GM12878 (cell line): ENCODE results near the gene SAMHD1. TPM values are rescaled to one million over a fixed set of nuclear protein-coding genes. Genes with fewer than 3 reads are reported as not detected.
A peak's percentile ranks its signal among the peaks of the same experiment; 100 is the strongest.

Experiments used
- ATAC-seq: fragments of 200-7000 bp; cut with Tn5 transposase; 3 replicates; pipeline ENCODE4 v1.9.1; 2020; ENCODE audit warnings: mild to moderate bottlenecking, moderate library complexity
- BruUV-seq: library from RNA; stranded (reverse); fragments of 400-500 nt; replicated peaks from 2 replicates; lab custom pipeline; 2021; lab: Mats Ljungman, UMichigan
- CTCF ChIA-PET: fragments of 300-600 bp; sonication (Branson Sonifier 250); formaldehyde crosslinking; extraction: SDS; loops from one replicate; lab custom pipeline; 2021; ENCODE audit warnings: inconsistent platforms; lab: Yijun Ruan, JAX
- POLR2A ChIA-PET: fragments of 350-600 bp; formaldehyde crosslinking; extraction: SDS; loops from one replicate; lab custom pipeline; 2021; ENCODE audit warnings: inconsistent platforms; lab: Charles Lee
- RAD21 ChIA-PET: fragments of 300-600 bp; sonication (Branson Sonifier 250); formaldehyde crosslinking; loops from one replicate; lab custom pipeline; 2023; ENCODE audit warnings: antibody characterized with exemption; ENCODE audit not compliant: unreplicated experiment; lab: Charles Lee
- SMC1A ChIA-PET: fragments of 300-600 bp; sonication (Branson Sonifier 250); formaldehyde crosslinking; loops from one replicate; lab custom pipeline; 2023; ENCODE audit not compliant: unreplicated experiment, uncharacterized antibody; lab: Charles Lee
- DNase-seq: peaks from one replicate; pipeline ENCODE4 v3.0.0-alpha.2; 2011; ENCODE audit warnings: low read depth, low spot score
- FAIRE-seq: peaks from 3 replicates; lab custom pipeline; 2011; peaks lifted over from hg19 to GRCh38; lab: Jason Lieb, UNC
- H2AFZ ChIP-seq: 2 replicates; pipeline ENCODE4 v1.6.0; 2011; ENCODE audit warnings: low read depth, low read length, control low read depth; ENCODE audit not compliant: control insufficient read depth
- H3K27ac ChIP-seq: 2 replicates; pipeline ENCODE4 v1.5.1; 2011; ENCODE audit warnings: control low read depth; ENCODE audit not compliant: control insufficient read depth, insufficient read depth
- H3K27me3 ChIP-seq, 2 experiments: replicated peaks in 1 of 2; 2 replicates each; pipeline versions ENCODE4 v1.6.0 to v1.6.1; 2011; ENCODE audit warnings: low read length in 1 of 2; ENCODE audit not compliant: control insufficient read depth in 2 of 2, insufficient read depth in 2 of 2
- H3K36me3 ChIP-seq, 2 experiments: 2 replicates each; pipeline ENCODE4 v1.5.1; 2011; ENCODE audit warnings: low read length in 1 of 2; ENCODE audit not compliant: control insufficient read depth in 2 of 2, insufficient read depth in 2 of 2
- H3K4me1 ChIP-seq: 2 replicates; pipeline ENCODE4 v1.6.1; 2011; ENCODE audit warnings: mild to moderate bottlenecking, low read length, moderate library complexity, mixed read lengths; ENCODE audit not compliant: control insufficient read depth, insufficient read depth
- H3K4me2 ChIP-seq: 2 replicates; pipeline ENCODE4 v1.6.0; 2011; ENCODE audit warnings: control low read depth; ENCODE audit not compliant: control insufficient read depth, insufficient read depth
- H3K4me3 ChIP-seq: fragments of 200-600 bp; sonication (generic); 2 replicates; pipeline ENCODE4 v1.5.1; 2016
- H3K79me2 ChIP-seq: 2 replicates; pipeline ENCODE4 v1.6.0; 2011; ENCODE audit warnings: low read length; ENCODE audit not compliant: control insufficient read depth, insufficient read depth
- H3K9ac ChIP-seq: 2 replicates; pipeline ENCODE4 v1.8.0; 2011; ENCODE audit warnings: low read length, control low read depth, mixed read lengths; ENCODE audit not compliant: control insufficient read depth, insufficient read depth
- H3K9me3 ChIP-seq: replicated peaks from 3 replicates; pipeline ENCODE4 v1.5.1; 2011; ENCODE audit warnings: mild to moderate bottlenecking, low read length; ENCODE audit not compliant: control insufficient read depth, insufficient read depth
- H4K20me1 ChIP-seq: 2 replicates; pipeline ENCODE4 v1.6.0; 2011; ENCODE audit not compliant: control insufficient read depth, insufficient read depth
- CBX5 ChIP-seq: sonication (generic); IDR thresholded peaks from 2 replicates; pipeline ENCODE4 v1.6.1; 2016; ENCODE audit warnings: low read depth, moderate library complexity, mild to moderate bottlenecking, inconsistent platforms
- IKZF1 ChIP-seq: fragments of 450-650 bp; conservative IDR thresholded peaks from 2 replicates; pipeline ENCODE4 v1.6.1; 2017; ENCODE audit warnings: antibody characterized with exemption, mild to moderate bottlenecking
- NFYA ChIP-seq: IDR thresholded peaks from 2 replicates; pipeline ENCODE4 v1.6.1; 2011; ENCODE audit warnings: low read depth, mild to moderate bottlenecking, low read length, improper control_type of control experiment, borderline replicate concordance
- RCOR1 ChIP-seq: conservative IDR thresholded peaks from 2 replicates; pipeline ENCODE4 v1.6.1; 2012; ENCODE audit warnings: low read depth, low read length, improper control_type of control experiment
- SMC3 ChIP-seq: IDR thresholded peaks from 2 replicates; pipeline ENCODE4 v1.6.1; 2011; ENCODE audit warnings: low read length, improper control_type of control experiment, borderline replicate concordance
- SPI1 ChIP-seq: IDR thresholded peaks from 2 replicates; pipeline ENCODE4 v1.6.1; 2011; ENCODE audit warnings: low read depth, mild to moderate bottlenecking, low read length, moderate library complexity, borderline replicate concordance; ENCODE audit not compliant: insufficient read depth
- SREBF2 ChIP-seq: IDR thresholded peaks from 2 replicates; pipeline ENCODE4 v1.6.1; 2012; ENCODE audit warnings: mild to moderate bottlenecking, low read length
- whole genome bisulfite sequencing: methylation state at CpG from one replicate; pipeline ENCODE4 v1.1.6; 2016; ENCODE audit warnings: low lambda C conversion rate; ENCODE audit not compliant: insufficient replicate concordance, insufficient coverage; ENCODE audit errors: missing lambda C conversion rate; 5-methylcytosine and 5-hydroxymethylcytosine counted together
- in situ Hi-C: fragments of 300-500 bp; cut with MboI; formaldehyde crosslinking; loops from 9 replicates; pipeline ENCODE4 v1.14.3; 2018; ENCODE audit warnings: mixed read lengths
- intact Hi-C: fragments of 100-400 bp; cut with micrococcal nuclease; formaldehyde crosslinking; loops from one replicate; pipeline ENCODE4 v1.14.2; 2022; ENCODE audit not compliant: unreplicated experiment
- polyA plus RNA-seq, 11 experiments: library from polyadenylated mRNA; depleted of rRNA in 4 of 11; unstranded in 6 of 11; stranded (reverse) in 5 of 11; fragments of >200 nt; fragmentation: Nextera tagmentation in 4 of 11; fragmentation: Illumina TruSeq in 1 of 11; extraction: Ambion mirVana in 4 of 11; extraction: Trizol in 1 of 11; gene quantifications; 1 replicate in 1 of 11; 2 replicates in 10 of 11; pipeline versions ENCODE4 v1.2.1 to v1.2.3, GENCODE V29; 2011 to 2016; ENCODE audit warnings: inconsistent platforms in 2 of 11, missing spikeins in 2 of 11, low read depth in 1 of 11
- total RNA-seq, 4 experiments: library from RNA; depleted of rRNA in 3 of 4; stranded (reverse); fragments of >200 nt in 3 of 4; fragmentation: Illumina TruSeq in 1 of 4; extraction: Trizol in 1 of 4; gene quantifications; 2 replicates each; pipeline versions ENCODE4 v1.2.1 to v1.2.3, GENCODE V29; 2013 to 2021
- TF ChIP-seq, protein P1 (sequence below): IDR thresholded peaks from 2 replicates; pipeline ENCODE4 v1.6.1; 2011; ENCODE audit warnings: borderline replicate concordance, low read depth, mild to moderate bottlenecking, moderate library complexity, mixed read lengths, low read length; ENCODE audit not compliant: insufficient read depth; ENCODE audit errors: extremely low read length
- TF ChIP-seq, protein P2 (sequence below): fragments of 450-650 bp; formaldehyde crosslinking; IDR thresholded peaks from 2 replicates; pipeline ENCODE4 v1.4.0; 2020; ENCODE audit warnings: mild to moderate bottlenecking, moderate library complexity

Gene SAMHD1
- total and polyA plus RNA-seq, 10 of the 15 experiments (the other 5 are each of a cell fraction or from before 2014, with no cell fraction given), result 20.5 to 47.9 (median 38.8) TPM

GRCh38 chr20:36860811-36861624 lies 90.5 kb downstream of the SAMHD1 start:
- no peaks in the 10 kb centered on the region for H3K36me3 ChIP-seq
- ChIA-PET SMC1A (interaction anchor here (0.8 to 13.5 kb wide), 10 partner anchors 9 to 52 kb away, joined by 3 to 105 read pairs (median 4); no protein-coding TSS in a partner anchor), RAD21 (interaction anchor here (1.1 to 9.7 kb wide), 10 partner anchors 9 to 104 kb away, joined by 3 to 215 read pairs (median 4); partner anchors contain the start of gene DSN1), POLR2A (interaction anchor here (0.6 to 12.4 kb wide), 6 partner anchors 9 to 24 kb away, joined by 4 to 114 read pairs (median 8); no protein-coding TSS in a partner anchor), CTCF (interaction anchor here (1.0 to 25.3 kb wide), 8 partner anchors 9 to 107 kb away, joined by 3 to 349 read pairs (median 4); no protein-coding TSS in a partner anchor)
- no peak overlapping the region for H2AFZ ChIP-seq
- H3K4me3 ChIP-seq, result peak overlapping the region; percentile 80; the same call in 1 of the 2 replicates
- intact Hi-C loops, result loop anchor here (5.0 to 10.0 kb wide), 4 partner anchors 34 to 256 kb away; partner anchors contain the start of genes DSN1 and RAB5IF
- ATAC-seq (no peak), DNase-seq (no peak), FAIRE-seq (no peak)
- peaks cover 18% of the 10 kb centered on the region for H3K4me1 ChIP-seq
- 0 out of 2 replicates have a peak, but pooled peaks cover 3% of the 10 kb centered on the region for H4K20me1 ChIP-seq
- H3K27ac ChIP-seq, result no peak overlapping the region
- H3K4me2 ChIP-seq, result peak overlapping the region; percentile 86
- peak overlapping the region; percentile 25; the same call in 1 of the 2 replicates for H3K9ac ChIP-seq
- 78% methylated on average over 14 of the region's 14 CpGs for WGBS
- no TSS peak for BruUV-seq
- H3K9me3 ChIP-seq, result no peaks in the 10 kb centered on the region
- in situ Hi-C loops, result no loop called here
- peaks cover 16% of the 10 kb centered on the region for H3K79me2 ChIP-seq
- TF ChIP-seq RCOR1, result no peak
- no peak for TF ChIP-seq CBX5
- no peak for TF ChIP-seq SREBF2
- TF ChIP-seq, protein P1, sequence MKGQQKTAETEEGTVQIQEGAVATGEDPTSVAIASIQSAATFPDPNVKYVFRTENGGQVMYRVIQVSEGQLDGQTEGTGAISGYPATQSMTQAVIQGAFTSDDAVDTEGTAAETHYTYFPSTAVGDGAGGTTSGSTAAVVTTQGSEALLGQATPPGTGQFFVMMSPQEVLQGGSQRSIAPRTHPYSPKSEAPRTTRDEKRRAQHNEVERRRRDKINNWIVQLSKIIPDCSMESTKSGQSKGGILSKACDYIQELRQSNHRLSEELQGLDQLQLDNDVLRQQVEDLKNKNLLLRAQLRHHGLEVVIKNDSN, result no peak
- TF ChIP-seq, protein P2, sequence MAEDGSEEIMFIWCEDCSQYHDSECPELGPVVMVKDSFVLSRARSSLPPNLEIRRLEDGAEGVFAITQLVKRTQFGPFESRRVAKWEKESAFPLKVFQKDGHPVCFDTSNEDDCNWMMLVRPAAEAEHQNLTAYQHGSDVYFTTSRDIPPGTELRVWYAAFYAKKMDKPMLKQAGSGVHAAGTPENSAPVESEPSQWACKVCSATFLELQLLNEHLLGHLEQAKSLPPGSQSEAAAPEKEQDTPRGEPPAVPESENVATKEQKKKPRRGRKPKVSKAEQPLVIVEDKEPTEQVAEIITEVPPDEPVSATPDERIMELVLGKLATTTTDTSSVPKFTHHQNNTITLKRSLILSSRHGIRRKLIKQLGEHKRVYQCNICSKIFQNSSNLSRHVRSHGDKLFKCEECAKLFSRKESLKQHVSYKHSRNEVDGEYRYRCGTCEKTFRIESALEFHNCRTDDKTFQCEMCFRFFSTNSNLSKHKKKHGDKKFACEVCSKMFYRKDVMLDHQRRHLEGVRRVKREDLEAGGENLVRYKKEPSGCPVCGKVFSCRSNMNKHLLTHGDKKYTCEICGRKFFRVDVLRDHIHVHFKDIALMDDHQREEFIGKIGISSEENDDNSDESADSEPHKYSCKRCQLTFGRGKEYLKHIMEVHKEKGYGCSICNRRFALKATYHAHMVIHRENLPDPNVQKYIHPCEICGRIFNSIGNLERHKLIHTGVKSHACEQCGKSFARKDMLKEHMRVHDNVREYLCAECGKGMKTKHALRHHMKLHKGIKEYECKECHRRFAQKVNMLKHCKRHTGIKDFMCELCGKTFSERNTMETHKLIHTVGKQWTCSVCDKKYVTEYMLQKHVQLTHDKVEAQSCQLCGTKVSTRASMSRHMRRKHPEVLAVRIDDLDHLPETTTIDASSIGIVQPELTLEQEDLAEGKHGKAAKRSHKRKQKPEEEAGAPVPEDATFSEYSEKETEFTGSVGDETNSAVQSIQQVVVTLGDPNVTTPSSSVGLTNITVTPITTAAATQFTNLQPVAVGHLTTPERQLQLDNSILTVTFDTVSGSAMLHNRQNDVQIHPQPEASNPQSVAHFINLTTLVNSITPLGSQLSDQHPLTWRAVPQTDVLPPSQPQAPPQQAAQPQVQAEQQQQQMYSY (CRISPR knock-in tag), result no peak
- no peak for TF ChIP-seq SMC3
- no peak for TF ChIP-seq NFYA
- peak; percentile 18; the same call in 1 of the 2 replicates for TF ChIP-seq SPI1
- peak; percentile 25; the same call in 1 of the 2 replicates for TF ChIP-seq IKZF1
- no peaks in the 10 kb centered on the region for H3K27me3 ChIP-seq
